Dermis microvascular lymphatic vessel endothelial cell (primary cell): ENCODE results near the gene BAG3. TPM values are rescaled to one million over a fixed set of nuclear protein-coding genes. Genes with fewer than 3 reads are reported as not detected.
"Not testable (repeated sequence)": the region's sequence is repeated elsewhere in the genome, so short reads cannot be mapped to it uniquely, and the experiment has no call there.

Experiments used
- DNase-seq, 2 donors: peaks; one replicate each; pipeline versions ENCODE4 v3.0.0 to v3.0.0-alpha.2; 2010; ENCODE audit warnings: low read depth in 2 of 2
- total RNA-seq: library from RNA; depleted of rRNA; stranded (reverse); fragments of >200 nt; gene quantifications from 2 replicates; pipeline ENCODE4 v1.2.1, GENCODE V29; 2014

The BAG3 gene
- total RNA-seq, 1 donor from 2014 or later, result 4.9 TPM

DNA sequence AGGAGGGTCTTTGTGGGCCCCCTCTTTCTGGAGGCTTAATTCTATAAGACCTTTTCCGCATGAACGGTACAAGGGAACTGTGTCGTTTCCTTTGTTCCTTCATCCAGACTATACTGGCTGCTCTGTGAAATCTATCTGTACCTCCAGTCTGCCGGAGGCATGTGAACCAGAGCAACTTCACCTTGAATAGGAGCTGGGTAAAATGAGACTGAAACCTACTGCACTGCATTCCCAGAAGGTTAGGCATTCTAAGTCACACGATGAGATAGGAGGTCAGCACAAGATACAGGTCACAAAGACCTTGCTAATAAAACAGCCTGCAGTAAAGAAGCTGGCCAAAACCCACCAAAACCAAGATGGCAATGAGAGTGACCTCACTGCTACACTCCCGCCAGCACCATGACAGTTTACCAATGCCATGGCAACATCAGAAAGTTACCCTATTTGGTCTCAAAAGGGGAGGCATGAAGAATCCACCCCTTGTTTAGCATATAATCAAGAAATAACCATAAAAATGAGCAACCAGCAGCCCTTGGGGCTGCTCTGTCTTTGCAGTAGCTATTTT, 37.9 kb downstream of the BAG3 start:
- DNase-seq, result no peak

DNA sequence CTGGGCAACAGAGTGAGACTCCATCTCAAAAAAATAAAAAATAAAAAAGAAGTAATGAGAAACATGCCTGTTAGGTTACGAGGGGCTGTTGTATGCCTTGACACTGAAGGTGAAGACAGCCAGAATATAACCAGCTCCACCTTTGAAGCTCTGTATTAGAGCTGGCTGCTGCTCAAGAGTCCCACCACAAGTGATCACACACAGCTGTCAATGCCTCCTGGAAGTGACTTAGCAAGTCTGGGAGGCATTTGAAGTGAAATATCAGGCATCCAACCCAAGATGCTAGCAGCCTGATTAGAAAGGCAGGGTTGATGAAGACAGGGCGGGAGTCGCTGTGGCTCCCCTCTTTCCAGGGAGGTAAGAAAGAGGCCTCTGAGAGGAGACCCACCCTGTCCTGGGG, 40.5 kb downstream of the BAG3 start:
- no peak for DNase-seq

DNA sequence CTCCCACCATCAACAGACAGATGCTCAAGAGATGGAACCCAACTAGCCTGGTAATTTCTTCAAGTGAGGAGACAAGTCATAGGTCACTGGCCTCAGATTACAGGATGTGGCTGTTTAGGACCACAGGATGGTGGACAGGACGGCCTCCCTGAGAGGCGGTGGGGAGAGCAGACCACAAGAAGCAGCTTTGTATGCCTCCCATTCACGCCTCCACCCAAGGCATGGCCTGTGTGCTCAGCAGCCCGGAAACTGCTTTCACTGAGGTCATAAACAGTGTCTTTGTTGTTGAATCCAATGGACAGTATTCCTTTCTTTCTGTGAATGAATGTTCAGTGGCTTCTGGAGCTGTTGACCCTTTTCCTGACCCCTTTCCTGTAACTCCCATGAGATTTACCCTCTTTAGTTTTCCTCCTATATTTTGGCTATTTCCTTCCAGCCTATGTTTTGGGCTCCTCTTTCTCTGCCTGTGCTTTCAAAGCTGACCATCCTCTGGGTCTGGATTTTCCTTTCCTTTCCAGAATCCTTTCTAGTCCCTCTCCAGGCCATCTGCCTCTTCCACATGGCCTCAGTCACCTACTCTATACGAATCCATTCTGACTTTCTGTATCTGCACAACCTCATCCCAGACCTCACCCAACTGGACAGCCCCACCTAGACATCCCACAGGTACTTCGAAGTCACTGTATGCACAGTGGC, 42.2 kb downstream of the BAG3 start:
- DNase-seq, result peak in 1 of 2 donors; percentile 52

DNA sequence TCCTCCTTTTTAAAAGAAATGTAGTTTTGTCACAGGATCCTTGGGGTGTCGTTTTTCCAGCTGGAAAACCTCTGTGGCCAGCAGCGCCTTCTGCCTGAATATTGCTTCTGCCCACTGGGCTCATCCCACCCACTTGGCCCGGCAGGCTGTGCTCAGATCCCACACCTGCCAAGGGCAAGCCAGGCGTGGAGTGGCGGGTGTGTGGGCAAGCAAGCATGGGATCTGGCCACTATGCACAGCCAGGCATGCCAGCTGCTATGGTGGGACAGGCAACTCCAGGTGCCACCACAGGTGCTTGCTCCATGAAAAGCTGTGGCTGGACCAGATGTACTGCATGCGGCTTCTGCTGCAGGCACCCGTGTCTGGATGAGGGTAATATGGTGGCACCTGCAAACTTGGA, 43.4 kb downstream of the BAG3 start:
- DNase-seq, result no peak

DNA sequence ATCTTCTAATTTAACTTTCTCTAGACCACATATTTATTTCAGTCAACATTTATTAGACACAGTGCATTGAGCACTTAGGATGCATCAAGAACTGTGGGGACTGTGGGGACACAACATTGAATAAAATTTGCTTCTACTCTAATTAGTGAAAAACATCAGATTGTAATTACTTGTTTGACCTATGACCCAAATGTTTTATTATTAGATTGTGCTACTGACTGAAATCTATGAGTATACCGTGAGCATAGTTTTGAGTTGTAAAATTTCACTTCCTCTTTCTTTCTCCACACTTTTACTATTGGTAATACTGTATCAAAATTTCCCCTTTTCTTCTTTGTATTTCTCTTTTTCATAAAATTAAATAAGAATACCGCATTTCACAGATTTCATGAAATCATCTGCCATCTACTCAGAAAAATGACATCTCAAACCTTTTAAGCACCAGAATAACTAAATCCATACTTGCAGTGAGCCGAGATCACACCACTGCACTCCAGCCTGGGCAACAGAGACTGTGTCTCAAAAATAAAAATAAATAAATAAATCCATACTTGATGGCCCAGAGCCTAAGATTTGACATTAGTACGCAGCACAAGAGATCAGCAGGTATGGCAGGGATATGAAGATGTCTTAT, 49.3 kb downstream of the BAG3 start:
- no peak for DNase-seq

DNA sequence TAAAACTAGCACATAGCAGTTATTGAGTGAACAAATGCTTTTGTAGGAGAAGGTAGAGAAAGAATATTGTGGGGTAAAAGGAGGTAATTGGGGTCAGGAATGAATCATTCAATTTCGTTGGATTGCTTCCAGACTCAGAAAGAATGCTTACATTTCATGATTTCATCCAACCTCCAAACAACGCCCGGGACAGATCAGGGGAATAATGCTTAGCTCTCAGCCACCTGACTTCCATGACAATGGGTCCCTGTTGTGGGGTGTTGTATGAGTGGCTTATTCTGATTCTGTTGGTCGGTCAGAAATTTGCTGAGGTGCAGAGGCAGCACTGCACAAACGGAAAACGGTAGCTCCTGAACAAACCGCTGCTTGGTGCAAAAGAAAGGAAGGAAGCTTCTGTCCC, 50.7 kb downstream of the BAG3 start:
- DNase-seq, result peak; percentile 47 to 78

DNA sequence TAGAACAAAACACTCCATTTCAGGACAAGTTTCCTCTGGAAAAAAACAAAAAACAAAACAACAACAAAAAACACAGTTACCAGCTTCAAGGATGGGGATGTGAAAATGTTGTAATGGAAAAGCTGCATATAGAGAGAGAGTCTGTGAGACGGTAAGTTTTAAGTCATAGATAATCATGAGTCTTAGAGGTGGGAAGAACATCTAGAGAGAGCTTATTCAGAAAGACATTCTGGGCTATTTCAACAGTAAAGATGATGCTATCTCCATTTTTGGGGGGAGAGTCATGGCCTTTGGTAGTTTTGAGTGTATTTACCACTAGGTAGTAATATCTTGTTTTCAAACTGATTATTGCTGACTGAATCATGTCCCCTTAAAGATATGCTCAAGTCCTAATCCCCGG, 51.4 kb downstream of the BAG3 start:
- no peak for DNase-seq

DNA sequence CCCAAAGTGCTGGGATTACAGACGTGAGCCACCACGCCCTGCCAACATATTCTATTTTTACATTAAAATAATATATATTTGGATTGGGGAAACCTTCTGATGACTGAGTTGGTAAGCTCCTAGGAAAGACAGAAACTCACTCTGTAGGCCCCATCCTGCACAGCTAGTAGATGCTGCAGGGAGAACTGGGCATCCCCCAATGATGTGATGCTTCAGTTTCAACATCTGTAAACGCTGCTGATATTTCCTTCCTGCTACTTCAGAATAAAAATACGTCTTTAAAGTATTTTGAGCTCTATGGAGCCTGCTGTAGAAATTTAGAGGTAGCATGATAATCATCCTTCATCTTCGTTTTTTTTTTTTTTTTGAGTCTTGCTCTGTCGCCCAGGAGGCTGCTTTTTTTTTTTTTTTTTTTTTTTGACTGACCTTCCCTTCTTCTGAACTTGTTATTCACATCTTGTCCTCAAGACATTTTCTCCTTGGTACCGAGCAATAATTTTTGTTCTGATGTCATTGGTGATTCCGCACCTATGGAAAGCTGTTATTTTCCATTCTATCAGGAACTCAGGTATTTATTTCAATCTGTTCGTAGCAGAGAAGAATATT, 52.8 kb downstream of the BAG3 start:
- no peak for DNase-seq

DNA sequence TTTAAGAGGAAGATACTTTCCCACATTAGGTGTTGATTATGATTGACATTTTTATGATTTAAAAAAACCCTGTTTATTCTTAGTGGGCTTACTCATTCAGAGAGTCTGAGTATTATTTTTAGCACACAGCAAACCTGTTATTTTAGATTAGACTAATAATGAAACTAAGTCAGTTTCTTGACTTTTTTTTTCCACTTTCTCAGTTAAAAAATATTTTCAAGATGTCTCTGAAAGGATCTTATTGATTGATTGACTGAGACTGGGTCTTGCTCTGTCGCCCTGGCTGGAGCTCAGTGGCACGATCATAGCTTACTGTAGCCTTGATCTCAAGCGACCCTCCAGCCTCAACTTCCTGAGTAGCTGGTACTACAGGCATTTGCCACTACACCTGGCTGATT, 54.3 kb downstream of the BAG3 start:
- DNase-seq, result no peak

DNA sequence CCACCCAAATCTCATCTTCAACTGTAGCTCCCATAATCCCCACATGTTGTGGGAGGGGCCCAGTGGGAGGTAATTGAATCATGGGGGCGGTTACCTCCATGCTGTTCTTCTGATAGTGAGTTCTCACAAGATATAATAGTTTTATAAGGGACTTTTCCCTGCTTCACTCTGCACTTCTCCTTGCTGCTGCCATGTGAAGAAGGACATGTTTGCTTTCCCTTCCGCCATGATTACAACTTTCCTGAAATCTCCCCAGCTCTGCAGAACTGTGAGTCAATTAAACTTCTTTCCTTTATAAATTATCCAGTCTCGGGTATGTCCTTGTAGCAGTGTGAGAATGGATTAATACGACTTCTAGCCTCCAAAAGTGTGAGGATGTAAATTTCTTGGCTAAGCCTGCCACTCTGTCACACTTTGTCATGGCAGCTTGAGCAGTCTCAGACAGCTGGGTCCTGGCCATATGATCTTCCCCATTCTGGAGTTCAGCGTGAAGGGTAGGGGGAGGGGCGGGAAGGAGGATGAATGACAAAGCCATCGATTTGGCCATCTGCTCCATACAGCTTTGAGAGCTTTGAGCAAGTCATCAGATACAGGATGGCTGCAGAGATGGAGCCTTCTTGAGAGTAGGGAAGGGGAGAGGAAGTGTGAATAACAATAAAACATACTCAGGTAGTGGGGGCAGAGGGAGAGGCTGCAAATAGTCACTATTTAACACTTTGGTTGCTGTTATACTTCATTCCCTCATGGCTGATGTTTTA, 55.5 kb downstream of the BAG3 start:
- DNase-seq, result no peak

DNA sequence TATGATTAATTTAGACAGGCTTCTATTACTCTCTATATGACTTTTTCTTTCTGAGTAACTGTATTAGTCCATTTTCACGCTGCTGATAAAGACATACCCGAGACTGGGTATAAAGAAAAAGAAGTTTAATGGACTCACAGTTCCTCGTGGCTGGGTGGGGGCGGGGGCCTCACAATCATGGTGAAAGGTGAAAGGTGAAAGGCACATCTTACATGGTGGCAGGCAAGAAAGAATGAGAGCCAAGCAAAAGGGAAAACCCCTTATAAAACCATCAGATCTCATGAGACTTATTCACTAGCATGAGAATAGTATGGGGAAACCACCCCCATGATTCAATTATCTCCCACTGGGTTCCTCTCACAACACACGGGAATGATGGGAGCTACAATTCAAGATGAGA, 56.2 kb downstream of the BAG3 start:
- DNase-seq, result not testable (repeated sequence)

DNA sequence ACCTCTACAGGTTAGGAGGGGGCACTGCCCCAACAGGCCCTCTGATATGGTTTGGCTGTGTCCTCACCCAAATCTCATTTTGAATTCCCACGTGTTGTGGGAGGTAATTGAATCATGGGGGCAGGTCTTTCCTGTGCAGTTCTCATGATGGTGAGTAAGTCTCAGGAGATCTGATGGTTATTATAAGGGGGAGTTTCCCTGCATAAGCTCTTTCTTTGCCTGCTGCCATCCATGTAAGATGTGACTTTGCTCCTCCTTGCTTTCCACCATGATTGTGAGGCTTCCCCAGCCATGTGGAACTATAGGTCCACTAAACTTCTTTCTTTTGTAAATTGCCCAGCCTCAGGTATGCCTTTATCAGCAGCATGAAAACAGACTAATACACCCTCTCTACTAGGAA, 59.8 kb downstream of the BAG3 start:
- not testable (repeated sequence) for DNase-seq

DNA sequence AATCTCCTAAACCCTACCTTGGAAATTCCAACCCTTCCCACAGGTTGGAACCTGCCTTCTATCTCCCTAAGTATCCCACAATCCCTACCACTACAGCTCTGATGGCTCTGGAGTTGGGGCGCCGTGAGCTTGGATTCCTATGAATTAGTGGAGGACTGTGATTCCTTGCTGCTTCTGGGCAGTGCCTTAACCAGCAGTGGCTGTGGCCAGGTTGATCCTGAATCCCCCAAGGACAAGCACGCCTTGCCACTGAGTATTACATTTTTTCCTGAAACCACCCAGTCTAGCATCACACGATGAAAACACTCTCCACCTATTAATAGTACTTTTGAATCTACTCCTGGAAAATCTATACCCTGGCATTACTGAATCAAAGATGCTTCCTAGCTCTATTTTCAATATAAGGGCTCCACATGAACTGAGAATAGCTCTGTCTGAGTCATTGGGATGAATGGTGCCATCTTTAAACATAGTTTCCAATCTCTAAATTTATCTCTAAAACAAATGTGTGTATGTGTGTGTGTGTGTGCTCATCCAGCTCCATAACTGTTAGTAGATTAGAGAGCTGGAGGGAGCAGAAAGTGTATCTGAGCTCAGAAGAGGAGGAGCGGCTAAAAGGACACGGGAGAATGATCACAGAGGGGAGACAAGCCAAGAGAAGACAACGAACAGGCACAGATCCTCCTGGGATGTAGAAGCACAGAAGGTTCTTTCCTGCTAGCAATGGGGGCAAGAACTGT, 62.7 kb downstream of the BAG3 start:
- no peak for DNase-seq

DNA sequence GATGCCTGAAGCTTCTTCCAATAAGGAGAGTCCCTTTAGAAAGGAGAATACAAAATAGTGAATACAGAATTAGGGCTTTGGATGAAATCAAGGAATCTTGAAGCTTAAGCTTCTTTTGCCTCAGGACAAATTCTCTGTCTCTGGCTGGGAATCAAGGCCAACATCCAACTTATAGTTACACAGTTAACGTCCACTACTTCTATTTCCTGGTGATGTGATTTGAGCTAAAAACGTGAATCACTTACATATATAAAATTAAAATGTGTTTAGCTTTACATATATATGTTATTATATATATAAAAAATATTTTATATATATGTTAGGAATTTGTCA, 63.3 kb downstream of the BAG3 start:
- DNase-seq, result no peak

DNA sequence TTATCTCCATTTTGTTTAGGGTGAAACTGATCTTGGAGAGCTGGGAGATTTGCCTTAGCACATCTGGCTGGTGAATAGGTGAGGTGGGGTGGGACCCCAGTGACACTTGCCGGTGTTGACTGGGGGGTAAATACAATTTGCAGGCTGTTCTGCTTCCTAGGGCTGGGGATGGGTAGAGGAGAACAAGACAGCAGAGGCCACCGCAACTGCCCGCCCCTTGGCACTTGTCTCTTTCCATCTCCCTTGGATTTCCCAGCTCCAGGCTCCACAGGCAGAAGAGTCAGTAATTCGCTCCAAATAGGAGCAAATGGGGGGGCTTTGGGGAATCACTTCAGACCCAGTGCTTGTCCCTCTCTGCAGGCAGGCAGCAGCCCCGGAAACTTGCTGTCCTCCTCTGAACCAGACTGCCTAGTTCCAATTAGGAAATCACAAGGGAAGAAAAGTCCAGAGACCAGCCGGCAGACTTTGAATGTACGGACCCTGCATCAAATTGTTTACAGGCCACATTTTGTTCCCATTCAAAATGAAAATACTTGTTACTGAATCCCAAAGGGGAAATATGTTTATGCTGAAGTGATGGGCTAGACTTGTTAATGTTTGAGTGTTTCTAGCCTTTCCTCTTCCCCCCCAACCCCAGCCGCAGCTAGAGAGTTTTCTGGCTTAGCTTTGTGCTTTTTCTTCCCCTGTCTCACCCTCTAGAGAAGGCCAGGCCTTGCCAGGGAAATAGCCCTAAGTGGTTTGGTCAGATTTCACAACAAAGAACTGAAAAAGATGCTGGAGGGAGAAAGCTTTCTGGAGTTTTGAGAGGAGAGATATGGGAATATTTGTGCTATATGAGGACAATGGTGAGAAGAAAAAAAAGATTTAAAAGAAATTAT, 64.7 kb downstream of the BAG3 start:
- DNase-seq, result no peak

DNA sequence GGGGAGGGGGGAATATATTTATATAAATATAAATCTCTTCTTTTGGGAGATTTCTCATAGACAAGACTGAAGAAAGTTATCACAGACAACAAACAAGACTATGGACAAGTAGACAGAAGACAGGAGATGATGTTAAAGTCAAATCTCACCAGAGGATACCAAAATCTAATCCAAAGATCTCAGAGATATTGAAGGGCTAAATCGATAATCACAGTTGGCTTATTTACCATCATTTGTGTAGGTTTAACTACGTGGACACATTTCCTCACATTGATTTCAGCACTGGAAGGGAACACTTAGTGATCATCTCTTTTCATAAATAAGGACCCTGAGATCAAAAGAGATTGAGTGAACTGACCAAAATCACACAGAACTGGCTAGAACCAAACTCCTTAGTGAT, 72.0 kb downstream of the BAG3 start:
- no peak for DNase-seq

DNA sequence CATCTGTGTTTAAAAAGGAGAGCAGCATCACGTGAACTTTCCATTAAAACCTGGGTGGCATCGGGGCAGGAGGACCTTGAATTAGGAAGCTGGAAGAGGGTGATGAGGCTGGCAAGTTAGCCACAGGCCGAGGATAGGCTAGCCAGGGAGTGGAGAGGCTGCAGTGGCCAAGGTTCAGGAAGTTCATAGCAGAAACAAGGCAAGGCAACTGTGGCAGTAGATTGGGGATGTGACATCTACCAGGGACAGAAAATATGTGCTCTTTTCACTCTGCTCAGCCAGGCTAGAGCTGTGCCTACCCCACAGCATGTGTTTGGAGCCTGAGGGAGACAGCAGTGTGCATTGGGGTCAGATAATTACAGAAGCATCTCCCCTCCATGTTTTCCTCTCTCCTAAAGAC, 72.4 kb downstream of the BAG3 start:
- DNase-seq, result no peak

DNA sequence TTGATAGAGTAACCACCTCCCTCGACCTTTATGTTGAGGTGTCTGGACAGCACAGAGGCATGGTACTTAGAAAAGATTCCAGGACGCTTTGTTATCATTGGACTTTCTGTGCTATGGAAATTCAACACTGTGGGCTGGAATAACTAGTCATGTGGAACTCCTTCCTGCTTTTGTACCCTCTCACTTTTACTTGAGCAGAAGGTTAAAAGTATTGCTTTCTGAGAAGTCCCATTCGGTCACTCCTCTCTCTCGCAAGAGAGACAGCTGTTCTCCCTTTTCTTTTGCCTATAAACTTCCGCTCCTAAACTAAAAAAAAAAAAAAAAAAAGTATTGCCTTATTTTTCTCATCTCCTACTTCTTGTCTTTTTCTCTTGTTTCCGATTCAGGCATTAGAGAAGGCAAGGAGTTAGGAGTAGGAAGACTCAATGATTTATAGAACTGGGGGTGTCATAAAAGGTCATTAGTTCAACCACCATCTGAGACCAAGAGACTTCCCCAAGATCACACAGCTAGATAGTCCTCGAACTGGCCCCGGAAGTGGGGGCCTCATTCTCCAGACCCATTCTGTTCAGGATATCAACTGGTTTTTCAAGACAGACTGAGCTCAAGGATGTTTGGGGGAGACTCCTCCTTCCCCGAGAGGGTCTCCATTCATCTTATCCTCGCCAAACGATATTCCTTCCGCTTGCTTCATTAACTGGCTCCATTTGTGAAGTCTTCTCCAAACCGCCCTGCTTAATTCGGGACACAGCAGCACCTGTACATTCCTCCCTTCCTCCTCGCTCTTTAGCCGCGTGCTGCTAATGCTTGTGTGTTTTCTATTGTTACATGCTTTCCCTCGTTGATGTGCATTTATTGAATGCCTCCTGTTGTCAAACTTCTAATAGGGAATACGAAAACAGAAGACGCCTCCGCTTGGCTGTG, 73.7 kb downstream of the BAG3 start:
- peak in 1 of 2 donors; percentile 55 for DNase-seq

DNA sequence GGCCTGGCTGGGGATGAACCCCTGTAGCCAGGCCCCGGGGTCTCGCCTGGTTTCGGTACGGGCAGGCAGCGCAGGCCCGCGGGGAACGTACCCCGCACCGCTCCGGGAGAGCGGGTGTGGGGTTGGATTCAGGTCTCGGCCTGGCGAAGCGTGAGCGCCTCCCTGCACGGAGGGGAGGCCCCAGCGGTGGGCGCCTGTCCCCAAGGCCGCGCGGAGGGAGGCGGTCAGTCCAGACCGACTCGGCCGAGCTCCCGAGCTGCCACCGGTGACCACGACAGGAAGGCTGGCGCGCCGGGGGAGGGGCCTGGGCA, 74.3 kb downstream of the BAG3 start:
- no peak for DNase-seq
